Measurements from ENCODE around the gene MEP1B.
"Not testable (repeated sequence)": the region's sequence is repeated elsewhere in the genome, so short reads cannot be mapped to it uniquely, and the experiment has no call there.

MEP1B gene

DNA sequence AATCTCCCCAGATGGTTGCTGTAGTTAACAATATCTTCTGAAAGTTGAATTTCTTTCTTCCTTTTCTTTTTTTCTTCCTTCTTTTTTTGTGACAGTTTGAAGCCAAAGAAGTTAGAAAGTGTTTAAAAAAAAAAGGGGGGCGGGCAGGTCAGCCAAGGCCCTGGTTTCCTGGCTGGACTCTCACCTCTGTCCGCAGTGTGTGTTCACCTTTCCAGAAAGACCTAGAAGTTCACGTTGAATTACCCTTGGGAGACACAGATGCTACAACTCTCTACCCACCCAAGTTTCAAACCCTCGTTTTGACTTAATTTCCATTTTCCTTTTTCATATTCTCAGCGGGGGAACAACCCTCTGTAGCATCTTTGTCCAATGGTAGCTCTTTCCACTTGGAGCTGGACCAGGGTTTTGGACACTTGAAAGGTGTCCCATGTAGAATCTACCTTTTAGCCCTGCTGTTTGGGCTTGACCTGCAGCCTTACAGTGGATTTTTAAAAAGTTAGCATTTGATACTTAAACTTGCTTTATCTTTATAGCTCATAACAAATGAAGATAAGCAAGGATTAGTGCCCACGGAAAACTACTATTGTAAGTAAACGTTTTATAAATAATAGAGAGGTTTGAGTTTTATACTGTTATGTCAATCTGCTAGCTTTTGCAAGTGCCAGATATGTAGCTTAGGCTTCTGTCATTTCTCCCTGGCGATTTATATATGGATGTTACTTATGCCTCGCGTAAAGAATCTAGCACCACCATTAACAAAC is 20.0 kb downstream of the MEP1B start:
- no peak for DNase-seq

- no peak for DNase-seq
Observed at GRCh38 chr18:32213693-32214092, 23.9 kb downstream of the MEP1B start.

- DNase-seq, result no peak
Observed at GRCh38 chr18:32216390-32216789, 26.6 kb downstream of the MEP1B start.

- no peak for DNase-seq
Observed at GRCh38 chr18:32219431-32220018, 29.7 kb downstream of the MEP1B start.

DNA sequence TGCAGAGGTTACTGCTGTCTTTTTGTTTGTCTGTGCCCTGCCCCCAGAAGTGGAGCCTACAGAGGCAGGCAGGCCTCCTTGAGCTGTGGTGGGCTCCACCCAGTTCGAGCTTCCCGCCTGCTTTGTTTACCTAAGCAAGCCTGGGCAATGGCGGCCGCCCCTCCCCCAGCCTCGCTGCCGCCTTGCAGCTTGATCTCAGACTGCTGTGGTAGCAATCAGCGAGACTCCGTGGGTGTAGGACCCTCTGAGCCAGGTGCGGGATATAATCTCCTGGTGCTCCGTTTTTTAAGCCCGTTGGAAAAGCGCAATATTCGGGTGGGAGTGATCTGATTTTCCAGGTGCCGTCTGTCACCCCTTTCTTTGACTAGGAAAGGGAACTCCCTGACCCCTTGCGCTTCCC is 43.5 kb downstream of the MEP1B start:
- not testable (repeated sequence) for DNase-seq

DNA sequence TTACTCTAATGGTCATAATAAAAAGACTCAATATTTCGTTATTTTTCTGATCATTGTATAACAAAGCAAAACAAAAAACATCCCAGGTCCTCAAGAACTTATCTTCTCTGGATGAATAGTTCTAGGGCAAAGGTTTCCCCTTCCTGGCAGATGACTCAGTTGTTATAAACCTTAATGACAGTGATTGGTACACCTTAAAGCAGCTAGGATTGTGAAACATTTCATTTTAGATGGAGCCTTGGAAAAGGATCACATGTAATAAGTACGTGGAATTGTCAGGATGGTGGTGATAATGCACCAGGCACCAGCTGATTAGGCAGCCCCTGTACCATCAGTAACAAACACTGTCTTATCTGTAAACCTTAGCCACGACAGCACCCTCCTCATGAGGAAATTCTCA is 47.2 kb downstream of the MEP1B start:
- DNase-seq, result no peak

DNA sequence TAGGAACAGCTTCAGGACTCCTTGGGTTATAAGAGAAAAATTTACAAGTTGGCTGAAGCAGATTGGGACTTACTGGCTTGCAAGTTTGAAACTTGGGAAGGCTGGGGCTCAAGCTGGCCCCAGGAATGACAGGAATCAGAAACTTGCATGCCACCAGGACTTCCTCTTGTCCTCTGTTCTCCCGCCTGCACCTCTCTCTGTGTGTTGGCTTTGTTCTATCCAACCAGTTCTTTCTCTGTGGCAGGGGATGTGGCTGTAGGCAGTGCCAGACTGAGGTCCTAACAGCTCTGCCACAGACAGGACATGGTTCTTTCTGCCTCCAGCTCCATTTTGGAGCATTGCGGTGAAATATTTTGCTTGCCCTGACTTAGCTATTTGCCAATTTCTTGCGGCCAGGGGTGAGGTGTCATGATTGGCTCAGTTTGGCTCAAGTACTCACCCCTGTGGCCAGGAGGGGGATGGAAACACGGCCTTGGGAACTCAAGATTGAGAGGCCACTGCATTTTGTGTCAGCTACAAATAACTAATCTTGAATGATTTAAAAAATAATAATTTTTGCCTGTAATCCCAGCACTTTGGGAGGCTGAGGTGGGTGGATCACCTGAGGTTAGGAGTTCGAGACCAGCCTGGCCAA is 48.9 kb downstream of the MEP1B start:
- no peak for DNase-seq

DNA sequence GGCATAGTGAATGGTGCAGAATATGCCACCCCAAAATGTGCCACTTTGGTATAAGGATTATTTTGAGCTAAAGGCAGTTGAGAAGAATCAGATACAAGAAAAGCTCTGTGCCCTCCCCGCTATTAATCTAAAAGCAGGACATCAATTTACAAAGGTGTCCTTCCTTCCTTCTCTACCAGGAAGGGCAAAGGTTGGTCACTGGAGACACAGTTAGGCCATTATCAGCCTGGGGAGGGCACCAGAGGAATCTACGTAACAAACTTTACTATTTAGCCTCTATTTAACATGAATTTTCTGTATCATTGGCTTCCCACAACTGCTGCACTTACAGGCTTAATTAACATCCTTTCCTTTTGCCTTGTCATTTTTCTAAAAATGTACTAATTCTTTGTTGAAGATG is 52.6 kb downstream of the MEP1B start:
- no peak for DNase-seq

DNA sequence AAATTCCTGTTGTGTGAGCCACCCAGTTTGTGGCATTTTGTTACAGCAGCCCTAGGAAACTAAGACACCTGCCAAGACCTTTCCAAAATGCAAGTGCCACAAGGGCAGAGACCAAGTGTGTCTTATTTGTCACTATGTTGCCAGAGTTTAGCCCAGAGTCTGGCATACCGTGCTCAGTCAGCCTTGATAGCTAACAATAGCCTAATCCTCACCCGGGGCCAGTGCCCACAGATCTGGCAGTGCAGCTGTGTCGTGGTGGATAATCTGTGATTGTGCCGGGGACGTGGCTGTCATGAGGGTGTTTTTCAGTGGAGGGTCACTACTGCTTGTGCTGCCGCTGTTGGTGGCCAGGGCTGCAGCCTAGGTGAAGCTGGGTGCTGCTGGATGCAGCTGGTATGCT is 53.5 kb downstream of the MEP1B start:
- no peak for DNase-seq

DNA sequence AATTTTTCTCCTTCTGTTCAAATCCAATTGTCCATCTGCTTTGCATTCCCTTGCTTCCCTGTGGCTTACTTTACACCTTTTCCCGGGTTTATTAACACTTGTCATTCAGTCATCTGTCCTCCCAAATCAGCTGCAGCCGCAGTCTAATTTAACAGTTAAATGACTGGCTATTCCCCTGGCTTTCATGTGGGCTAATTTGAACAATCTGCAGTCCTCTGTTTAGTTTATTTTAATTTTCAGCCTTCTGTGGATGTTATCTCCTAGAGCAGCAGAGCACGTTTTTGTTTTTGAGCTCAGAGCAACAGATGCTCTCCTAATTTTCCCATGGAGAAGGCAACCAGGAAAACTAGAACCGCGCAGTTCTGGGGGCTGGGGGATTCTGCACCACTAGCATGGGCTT is 55.0 kb downstream of the MEP1B start:
- no peak for DNase-seq

DNA sequence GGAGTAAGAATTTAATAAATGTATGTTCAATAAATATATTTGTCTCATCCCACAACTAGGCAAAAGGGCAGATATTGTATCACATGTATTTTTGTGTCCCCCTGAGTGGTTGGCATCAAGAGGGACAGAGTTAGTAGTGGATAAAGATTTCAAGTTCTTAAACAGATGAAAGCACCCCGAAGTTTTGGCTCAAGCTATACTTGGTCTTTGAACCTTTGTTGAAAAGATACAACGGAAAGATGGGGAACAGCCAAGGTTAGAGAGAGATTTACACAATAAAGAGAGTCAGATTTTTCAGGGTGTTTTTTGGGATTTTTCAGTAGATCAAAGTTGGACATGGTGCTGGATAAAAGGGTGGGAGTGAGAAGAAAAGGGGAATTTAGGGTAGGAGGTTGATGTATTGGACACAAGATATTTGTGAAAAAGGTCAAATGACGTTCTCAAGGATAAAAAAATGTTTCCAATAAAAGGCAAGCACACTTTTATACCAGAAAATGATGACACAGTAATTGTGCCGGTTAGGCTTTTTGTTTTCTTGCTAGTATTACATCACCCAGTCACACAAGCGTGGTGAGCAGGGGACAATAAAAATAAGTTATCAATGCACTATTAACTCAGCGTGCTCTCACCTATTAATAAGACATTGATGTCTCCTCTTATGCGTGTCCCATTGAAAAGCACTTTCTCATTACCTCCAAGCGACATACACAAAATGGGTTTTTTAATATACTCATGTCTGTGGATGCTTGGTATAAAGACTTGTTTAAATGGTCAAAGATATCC is 59.5 kb downstream of the MEP1B start:
- DNase-seq, result no peak

DNA sequence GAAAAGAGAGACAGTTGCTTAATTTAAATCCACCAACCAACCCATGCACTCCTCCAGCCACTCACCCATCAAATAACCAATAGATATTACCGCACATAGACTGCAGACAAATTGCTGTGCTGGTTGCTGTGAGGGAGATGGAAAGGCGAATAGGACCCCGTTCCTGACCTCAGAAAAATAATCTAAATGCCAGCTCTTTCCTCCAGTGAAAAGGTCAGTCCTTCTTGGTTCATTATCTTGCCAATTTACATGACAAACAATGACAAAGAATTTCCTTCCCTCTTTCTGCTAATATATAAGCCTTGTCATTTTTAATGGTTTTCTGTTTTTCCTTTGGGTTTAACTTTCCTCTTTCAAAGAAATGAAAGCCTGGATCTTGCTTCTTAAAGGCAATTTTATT is 61.6 kb downstream of the MEP1B start:
- no peak for DNase-seq

GRCh38 chr18:32252141-32252860 is 62.5 kb downstream of the MEP1B start:
- no peak for DNase-seq

- no peak for DNase-seq
Observed at GRCh38 chr18:32255570-32255969, 65.7 kb downstream of the MEP1B start.

GRCh38 chr18:32257084-32257785 is 67.4 kb downstream of the MEP1B start:
- DNase-seq, result peak; percentile 34

- no peak for DNase-seq
Observed at GRCh38 chr18:32258148-32258547, 68.3 kb downstream of the MEP1B start.

DNA sequence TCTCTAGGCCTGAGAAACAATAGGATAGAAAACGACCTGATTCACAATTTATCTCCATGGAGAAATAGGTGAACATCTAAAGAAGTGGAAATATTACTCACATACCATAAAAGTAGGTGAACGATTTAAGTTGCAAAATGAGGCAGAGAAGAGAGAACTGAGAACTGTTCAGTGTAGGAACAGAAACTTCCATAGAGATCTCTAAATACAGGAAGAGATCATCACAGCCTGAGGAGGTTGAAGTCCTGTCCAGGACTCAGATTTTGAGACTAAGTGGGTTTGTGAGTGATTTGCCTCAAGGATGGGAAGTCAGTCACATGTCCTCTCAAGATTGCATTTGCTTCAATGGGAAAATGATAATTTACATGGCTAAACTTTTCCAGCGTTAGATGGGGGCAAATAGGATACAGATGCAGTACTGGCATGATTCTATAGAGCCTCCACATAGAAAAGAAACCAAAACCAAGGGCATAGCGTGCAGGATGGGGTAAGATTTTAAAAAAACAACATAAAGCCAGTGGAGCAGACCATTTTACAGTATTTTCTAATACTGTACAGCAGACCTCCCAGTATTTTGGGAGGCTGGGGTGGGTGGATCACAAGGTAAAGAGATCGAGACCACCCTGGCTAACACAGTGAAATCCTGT is 68.8 kb downstream of the MEP1B start:
- DNase-seq, result peak; percentile 17

- no peak for DNase-seq
Observed at GRCh38 chr18:32259553-32259952, 69.7 kb downstream of the MEP1B start.

DNA sequence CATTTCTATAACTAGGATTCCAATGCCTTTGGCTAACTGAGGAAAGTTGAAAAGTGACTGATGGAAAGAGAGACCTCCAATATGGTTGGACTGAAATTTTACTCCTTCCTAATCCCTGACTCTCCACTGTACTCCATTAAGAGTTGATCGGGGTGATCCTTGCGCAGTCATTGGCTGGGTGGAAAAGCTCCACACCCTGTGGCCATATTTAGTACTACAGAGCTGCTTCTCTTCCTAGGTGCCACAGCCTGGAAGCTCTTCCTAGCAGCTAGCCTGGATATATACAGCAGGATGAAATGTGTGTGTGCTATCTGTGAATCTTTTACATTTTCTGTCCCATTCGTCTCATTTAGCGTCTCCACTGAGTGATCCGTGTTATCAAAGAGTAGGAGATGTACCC is 71.2 kb downstream of the MEP1B start:
- DNase-seq, result no peak

DNA sequence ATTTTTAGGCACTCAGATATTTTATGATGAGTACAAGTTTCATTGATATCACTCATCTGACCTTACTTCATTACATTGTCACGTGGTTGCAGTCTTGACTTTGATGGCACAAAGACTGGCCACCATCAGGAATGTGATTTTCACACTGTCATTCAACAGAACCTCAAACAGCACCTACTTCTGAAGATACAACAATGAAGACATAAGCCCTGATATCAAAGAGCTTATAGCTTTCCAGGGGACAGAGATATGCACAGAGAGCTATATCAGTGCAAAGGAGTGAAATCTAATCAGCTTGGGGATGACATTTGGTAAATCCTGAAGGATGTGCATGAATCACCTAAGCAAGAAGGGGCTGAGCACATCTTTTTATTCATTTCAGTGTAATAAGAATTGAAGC is 72.3 kb downstream of the MEP1B start:
- no peak for DNase-seq

DNA sequence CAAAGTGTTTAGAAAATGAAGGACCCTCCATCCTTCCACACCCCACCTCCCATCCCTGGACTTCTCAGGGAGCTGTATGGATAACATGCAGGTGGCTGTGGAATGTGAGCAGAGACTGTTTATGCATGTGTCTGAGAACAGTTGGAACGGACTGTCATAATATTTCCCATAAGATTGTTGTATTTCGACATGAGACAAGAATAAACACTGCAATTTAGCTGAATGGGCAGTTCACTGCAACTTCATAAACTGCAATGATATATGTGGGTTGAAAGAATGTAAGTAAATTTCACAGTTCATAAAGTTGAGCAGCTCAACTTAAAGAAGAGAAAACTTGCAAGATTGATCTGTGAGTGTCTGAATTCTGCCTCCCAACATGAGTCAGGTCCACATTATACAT is 74.6 kb downstream of the MEP1B start:
- DNase-seq, result no peak

DNA sequence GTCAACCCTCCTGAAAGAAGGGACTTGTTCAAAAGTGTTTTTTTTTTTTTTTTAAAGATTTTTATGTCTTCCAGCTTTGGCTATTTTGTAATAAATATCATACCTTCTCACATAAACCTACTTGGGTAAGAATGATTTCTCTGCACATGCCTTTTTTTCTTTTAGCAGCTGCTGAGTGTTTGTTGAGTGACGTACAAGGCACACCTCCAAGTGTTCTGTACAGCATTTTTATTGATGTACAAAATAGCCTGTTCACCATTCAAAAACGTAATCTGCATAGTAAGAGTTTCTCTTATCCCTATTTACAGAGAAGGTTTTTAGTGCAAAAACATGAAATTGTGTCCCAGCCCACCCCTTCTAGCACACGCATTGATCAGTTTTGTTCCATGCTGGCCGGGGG is 77.6 kb downstream of the MEP1B start:
- no peak for DNase-seq
